22Rv1 (cell line): Measurements from ENCODE around the gene ZNF341.

Experiments
- H3K27ac ChIP-seq: fragments of 450-650 bp; 2 replicates; pipeline ENCODE4 v1.5.1; 2017
- CTCF ChIP-seq: fragments of 450-650 bp; IDR thresholded peaks from 2 replicates; pipeline ENCODE4 v1.5.1; 2017; ENCODE audit warnings: mild to moderate bottlenecking
- ZFX ChIP-seq: fragments of 450-650 bp; IDR thresholded peaks from 2 replicates; pipeline ENCODE4 v1.6.1; 2017; ENCODE audit warnings: antibody characterized with exemption, borderline replicate concordance

Gene ZNF341

GRCh38 chr20:33732166-33732970 lies 572 bp downstream of the ZNF341 start:
- peak overlapping the region; percentile 99 for H3K27ac ChIP-seq
- TF ChIP-seq CTCF (no peak), ZFX (no peak)

GRCh38 chr20:33733654-33734576 lies 2.1 kb downstream of the ZNF341 start:
- no peak for TF ChIP-seq ZFX
- TF ChIP-seq CTCF = no peak
- peak overlapping the region; percentile 99 for H3K27ac ChIP-seq

GRCh38 chr20:33736962-33737361 lies 5.2 kb downstream of the ZNF341 start:
- TF ChIP-seq CTCF (no peak), ZFX (no peak)
- H3K27ac ChIP-seq = no peak overlapping the region

- TF ChIP-seq CTCF = no peak
- no peak for TF ChIP-seq ZFX
- H3K27ac ChIP-seq = no peak overlapping the region
These were observed 7.7 kb downstream of the ZNF341 start for GRCh38 chr20:33739493-33739892.

GRCh38 chr20:33740189-33740588 lies 8.4 kb downstream of the ZNF341 start:
- TF ChIP-seq ZFX (no peak), CTCF (no peak)
- H3K27ac ChIP-seq = no peak overlapping the region

- no peak overlapping the region for H3K27ac ChIP-seq
- TF ChIP-seq CTCF (no peak), ZFX (no peak)
These were observed 12.4 kb downstream of the ZNF341 start for GRCh38 chr20:33744181-33744580.
